Mesothelial cell of epicardium (in vitro differentiated cells): ENCODE results near the gene THOP1. TPM values are rescaled to one million over a fixed set of nuclear protein-coding genes. Genes with fewer than 3 reads are reported as not detected.

Experiments
- DNase-seq, 2 experiments: peaks; one replicate each; pipeline ENCODE4 v3.0.0; 2021; ENCODE audit warnings: low spot score in 2 of 2; ENCODE audit not compliant: unreplicated experiment in 2 of 2
- H3K27ac Mint-ChIP-seq: 2 replicates; pipeline ENCODE4 v1.8.0; 2021; ENCODE audit warnings: mixed read lengths
- H3K27me3 Mint-ChIP-seq: 2 replicates; pipeline ENCODE4 v1.8.0; 2021; ENCODE audit warnings: low read depth, mixed read lengths
- H3K36me3 Mint-ChIP-seq: 2 replicates; pipeline ENCODE4 v1.8.0; 2021; ENCODE audit warnings: mixed read lengths
- H3K4me1 Mint-ChIP-seq: 2 replicates; pipeline ENCODE4 v1.8.0; 2021; ENCODE audit warnings: mixed read lengths
- H3K4me3 Mint-ChIP-seq: 2 replicates; pipeline ENCODE4 v1.8.0; 2021; ENCODE audit warnings: mild to moderate bottlenecking, moderate library complexity, mixed read lengths
- H3K9me3 Mint-ChIP-seq: 2 replicates; pipeline ENCODE4 v1.8.0; 2021; ENCODE audit warnings: mixed read lengths
- CTCF ChIP-seq: fragments of 200-600 bp; sonication (generic); IDR thresholded peaks from one replicate; pipeline ENCODE4 v1.5.0; 2021; ENCODE audit warnings: antibody characterized with exemption; ENCODE audit not compliant: unreplicated experiment
- total RNA-seq: library from RNA; stranded (reverse); gene quantifications from 3 replicates; pipeline ENCODE4 v1.2.1, GENCODE V29; 2021

Gene THOP1
- total RNA-seq, 1 donor from 2014 or later: 80.8 TPM

DNA sequence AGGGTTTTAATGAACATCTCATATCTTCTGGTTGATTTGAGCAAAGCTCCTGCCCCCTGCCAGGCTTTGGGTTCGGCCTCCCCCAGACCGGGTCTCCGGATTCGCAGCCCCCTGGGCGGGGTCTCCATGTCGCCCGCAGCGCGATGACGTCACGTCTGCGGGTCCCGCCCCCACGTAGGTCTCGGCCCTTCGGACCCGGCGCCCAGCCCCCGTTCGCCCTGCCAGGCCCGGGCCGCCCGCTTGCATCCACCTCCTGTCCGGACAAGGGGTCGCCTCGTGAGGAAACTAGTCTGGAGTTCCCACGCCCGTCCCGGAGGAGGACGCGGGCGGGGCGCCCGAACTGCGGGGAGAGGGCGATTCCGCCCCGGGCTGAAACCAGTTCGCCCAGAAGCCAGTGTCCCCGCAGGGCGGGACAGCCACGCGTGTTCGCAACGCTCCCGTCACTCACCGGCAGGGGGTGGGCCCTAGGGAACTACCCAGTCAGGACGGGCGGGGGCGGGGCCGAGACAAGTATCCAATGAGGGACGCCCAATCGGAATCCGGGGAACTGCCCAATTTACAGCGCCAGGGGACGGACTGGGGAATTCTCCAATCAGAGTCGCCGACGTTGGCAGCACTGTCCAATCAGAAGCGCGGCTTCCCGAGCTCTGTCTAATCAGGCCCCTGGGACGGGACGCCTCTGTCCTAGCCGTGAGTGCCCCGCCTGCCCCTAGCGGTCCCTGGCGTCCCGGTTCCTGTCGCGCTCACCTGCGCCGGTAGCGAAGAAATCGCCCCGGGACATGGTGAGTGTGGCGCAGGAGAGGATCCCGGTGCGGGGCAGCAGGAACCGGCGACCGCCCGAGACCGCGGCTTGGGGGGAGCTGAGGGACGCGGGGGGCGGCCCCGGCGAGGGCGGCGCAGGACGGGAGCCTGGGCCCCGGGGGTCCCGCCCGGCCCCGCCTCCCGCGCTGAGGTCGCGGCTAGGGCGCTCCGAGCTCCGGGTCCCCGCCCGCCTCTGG, 55.8 kb downstream of the THOP1 start, which contains the start of gene ZNF555:
ZNF555 (plus strand) TSS at position 682 of the 998 bp plus-strand sequence; CDS start at position 780, 98 bp downstream.
- Mint-ChIP-seq H3K4me3 (peak within 1 kb of the TSS; percentile 92), H3K27me3 (no peaks in the 10 kb centered on the region), H3K36me3 (peaks cover 37% of the 10 kb centered on the region), H3K27ac (peak within 1 kb of the TSS; percentile 93), H3K4me1 (peaks cover 9% of the 10 kb centered on the region), H3K9me3 (peaks cover 21% of the 10 kb centered on the region)
- peak; percentile 76 for TF ChIP-seq CTCF
- DNase-seq: peak; percentile 95 to 97

DNA sequence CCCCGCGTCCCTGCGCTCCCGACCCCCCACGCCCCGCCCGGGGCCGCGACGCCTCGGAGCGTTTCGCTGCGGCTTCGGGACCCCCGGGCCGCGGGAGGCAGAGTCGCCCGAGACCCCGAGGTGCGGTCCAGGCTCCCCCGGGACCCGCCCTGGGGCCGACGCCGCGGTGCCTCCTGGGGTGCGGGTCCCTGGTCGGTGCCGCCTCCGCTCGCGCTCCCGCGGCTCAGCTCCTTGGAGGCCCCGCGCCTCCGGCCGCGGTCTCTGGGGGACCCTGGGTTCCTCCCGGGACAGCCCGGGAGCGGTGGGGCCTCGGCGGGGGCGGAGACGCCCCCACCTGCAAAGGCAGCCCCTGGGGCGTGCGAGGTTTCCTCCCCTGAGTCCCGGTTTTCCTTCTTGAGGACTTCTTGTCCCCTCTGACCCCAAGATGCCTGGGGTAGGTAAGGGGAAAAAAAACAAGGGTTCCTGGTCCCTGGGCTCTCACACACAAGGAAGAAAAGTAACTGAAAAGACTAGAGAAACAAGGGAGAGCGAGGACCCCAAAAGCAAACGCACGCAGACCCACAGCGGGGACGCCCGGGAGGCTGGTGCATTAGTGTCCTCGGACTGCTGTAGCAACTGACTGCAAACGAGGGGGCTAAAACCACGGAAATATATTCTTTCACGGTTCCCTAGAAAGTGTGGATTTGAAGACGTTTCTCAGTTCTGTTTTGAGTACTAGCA, 56.7 kb downstream of the THOP1 start:
- H3K9me3 Mint-ChIP-seq: peaks cover 16% of the 10 kb centered on the region
- TF ChIP-seq CTCF: no peak
- no peak overlapping the region for H3K27ac Mint-ChIP-seq
- peaks cover 37% of the 10 kb centered on the region for H3K36me3 Mint-ChIP-seq
- DNase-seq: peak in 1 of 2 experiments; percentile 48
- H3K4me3 Mint-ChIP-seq: peak overlapping the region; percentile 80
- H3K27me3 Mint-ChIP-seq: no peaks in the 10 kb centered on the region
- H3K4me1 Mint-ChIP-seq: peaks cover 9% of the 10 kb centered on the region

GRCh38 chr19:2845107-2845506, 59.8 kb downstream of the THOP1 start:
- peaks cover 9% of the 10 kb centered on the region for H3K4me1 Mint-ChIP-seq
- DNase-seq: no peak
- peaks cover 41% of the 10 kb centered on the region for H3K36me3 Mint-ChIP-seq

DNA sequence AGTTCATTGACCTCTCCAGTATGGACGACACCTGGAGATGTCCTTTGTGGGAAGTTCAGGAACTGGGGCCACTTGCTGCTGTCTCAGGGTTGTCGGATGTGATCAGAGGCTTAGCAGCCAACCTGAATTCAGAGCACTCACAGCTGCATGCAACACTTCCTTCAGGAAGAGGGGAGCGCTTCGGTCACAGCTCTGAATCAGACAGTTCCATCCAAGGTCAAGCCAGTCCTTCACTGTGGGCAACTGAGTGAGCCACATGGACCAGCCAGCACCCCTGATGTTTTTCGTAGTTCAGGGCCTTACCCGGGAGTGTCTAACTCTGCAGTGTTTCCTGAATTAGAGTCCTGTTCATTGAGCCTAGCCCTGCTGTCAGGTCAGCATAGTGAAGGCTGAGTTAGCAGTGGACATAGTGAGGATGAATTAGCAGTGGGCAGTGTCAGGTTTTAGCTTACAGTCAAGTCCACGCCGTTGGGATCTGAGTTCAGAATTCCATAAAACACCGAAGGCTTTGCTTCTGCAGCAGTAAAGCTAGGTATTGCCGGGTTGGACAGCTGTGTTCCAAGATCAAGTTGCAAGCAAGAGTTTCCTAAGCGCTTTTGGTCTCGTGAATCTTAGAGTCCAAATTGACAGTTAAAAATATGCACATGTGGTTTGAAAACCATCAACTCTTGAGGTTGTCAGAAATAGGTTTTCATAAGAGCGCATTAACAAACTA, 61.0 kb downstream of the THOP1 start:
- Mint-ChIP-seq H3K4me3 (no peak overlapping the region), H3K27ac (no peak overlapping the region), H3K36me3 (peaks cover 51% of the 10 kb centered on the region), H3K27me3 (no peaks in the 10 kb centered on the region), H3K4me1 (peaks cover 9% of the 10 kb centered on the region), H3K9me3 (peaks cover 29% of the 10 kb centered on the region)
- DNase-seq: no peak
- TF ChIP-seq CTCF: no peak

More at GRCh38 chr19:2845107-2845506, 59.8 kb downstream of the THOP1 start:
- H3K9me3 Mint-ChIP-seq: peaks cover 20% of the 10 kb centered on the region
- H3K4me3 Mint-ChIP-seq: no peak overlapping the region
- TF ChIP-seq CTCF: no peak
- no peak overlapping the region for H3K27ac Mint-ChIP-seq
- no peaks in the 10 kb centered on the region for H3K27me3 Mint-ChIP-seq

DNA sequence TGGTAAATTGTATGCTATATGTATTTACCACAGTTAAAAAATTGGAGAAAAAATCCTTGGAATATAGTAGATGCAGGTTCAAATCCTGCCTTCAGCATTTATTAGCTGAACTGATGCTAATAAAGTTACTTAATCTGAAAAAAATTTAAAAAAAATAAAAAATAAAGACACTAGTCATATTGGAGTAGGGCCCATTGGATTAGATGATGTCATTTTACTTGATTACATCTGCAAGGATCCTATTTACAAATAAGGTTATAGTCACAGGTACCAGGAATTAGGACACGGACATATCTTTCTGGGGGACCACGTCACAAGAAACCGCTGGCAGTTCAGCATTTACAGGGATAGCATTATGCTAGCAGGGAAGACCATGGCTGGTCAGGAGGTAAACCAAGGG, 62.2 kb downstream of the THOP1 start:
- TF ChIP-seq CTCF: no peak
- Mint-ChIP-seq H3K9me3 (peaks cover 41% of the 10 kb centered on the region), H3K4me3 (no peak overlapping the region), H3K4me1 (peaks cover 4% of the 10 kb centered on the region), H3K27me3 (no peaks in the 10 kb centered on the region), H3K36me3 (peaks cover 60% of the 10 kb centered on the region), H3K27ac (no peak overlapping the region)
- DNase-seq: no peak
